Liver (tissue), 3 donors: ENCODE data around the gene IPO8.

Experiments
- FOXA1 ChIP-seq: IDR thresholded peaks from 2 replicates; pipeline ENCODE4 v1.6.1; 2016; ENCODE audit warnings: antibody characterized with exemption
- RAD21 ChIP-seq, 2 donors: IDR thresholded peaks; 2 replicates each; pipeline ENCODE4 v1.6.1; 2016; ENCODE audit warnings: antibody characterized with exemption in 2 of 2, mild to moderate bottlenecking in 2 of 2
- TAF1 ChIP-seq: conservative IDR thresholded peaks from 2 replicates; pipeline ENCODE4 v1.6.1; 2016; ENCODE audit warnings: antibody characterized with exemption, mild to moderate bottlenecking
- TF ChIP-seq, protein P1 (sequence below): fragments of 150-350 bp; IDR thresholded peaks from 2 replicates; pipeline ENCODE4 v1.5.1; 2017; ENCODE audit warnings: improper control_type of control experiment, low read depth, low read length; ENCODE audit not compliant: missing input control
- TF ChIP-seq, protein P2 (sequence below): IDR thresholded peaks from 2 replicates; pipeline ENCODE4 v1.6.1; 2016; ENCODE audit warnings: antibody characterized with exemption
- TF ChIP-seq, protein P3 (sequence below): IDR thresholded peaks from 2 replicates; pipeline ENCODE4 v1.6.1; 2016; ENCODE audit warnings: antibody characterized with exemption, mild to moderate bottlenecking
- TF ChIP-seq, protein P4 (sequence below): IDR thresholded peaks from 2 replicates; pipeline ENCODE4 v1.6.1; 2016; ENCODE audit warnings: antibody characterized with exemption
- donor health status: healthy.
- donor health status: healthy.

DNA sequence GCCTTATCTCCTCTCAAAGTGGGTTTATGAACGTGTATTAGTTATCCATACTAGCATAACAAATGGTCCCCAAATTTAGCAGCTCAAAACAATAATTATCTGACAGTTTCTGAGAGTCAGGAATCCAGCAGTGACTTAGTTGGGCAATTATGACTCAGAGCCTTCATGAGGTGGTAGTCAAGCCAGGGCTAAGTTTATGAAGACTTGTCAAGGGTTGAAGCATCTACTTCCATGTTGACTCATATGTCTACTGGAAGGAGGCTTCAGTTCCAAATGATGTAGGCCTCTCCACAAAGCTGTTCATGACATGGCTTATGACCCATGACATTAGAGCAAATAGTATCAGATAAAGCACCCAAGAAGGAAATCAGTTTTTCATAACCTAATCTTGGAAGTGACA lies 73.2 kb downstream of the IPO8 start:
- TF ChIP-seq, protein P1, sequence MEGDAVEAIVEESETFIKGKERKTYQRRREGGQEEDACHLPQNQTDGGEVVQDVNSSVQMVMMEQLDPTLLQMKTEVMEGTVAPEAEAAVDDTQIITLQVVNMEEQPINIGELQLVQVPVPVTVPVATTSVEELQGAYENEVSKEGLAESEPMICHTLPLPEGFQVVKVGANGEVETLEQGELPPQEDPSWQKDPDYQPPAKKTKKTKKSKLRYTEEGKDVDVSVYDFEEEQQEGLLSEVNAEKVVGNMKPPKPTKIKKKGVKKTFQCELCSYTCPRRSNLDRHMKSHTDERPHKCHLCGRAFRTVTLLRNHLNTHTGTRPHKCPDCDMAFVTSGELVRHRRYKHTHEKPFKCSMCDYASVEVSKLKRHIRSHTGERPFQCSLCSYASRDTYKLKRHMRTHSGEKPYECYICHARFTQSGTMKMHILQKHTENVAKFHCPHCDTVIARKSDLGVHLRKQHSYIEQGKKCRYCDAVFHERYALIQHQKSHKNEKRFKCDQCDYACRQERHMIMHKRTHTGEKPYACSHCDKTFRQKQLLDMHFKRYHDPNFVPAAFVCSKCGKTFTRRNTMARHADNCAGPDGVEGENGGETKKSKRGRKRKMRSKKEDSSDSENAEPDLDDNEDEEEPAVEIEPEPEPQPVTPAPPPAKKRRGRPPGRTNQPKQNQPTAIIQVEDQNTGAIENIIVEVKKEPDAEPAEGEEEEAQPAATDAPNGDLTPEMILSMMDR: no peak
- TF ChIP-seq FOXA1: no peak
- TF ChIP-seq, protein P2, sequence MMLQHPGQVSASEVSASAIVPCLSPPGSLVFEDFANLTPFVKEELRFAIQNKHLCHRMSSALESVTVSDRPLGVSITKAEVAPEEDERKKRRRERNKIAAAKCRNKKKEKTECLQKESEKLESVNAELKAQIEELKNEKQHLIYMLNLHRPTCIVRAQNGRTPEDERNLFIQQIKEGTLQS: no peak
- TF ChIP-seq RAD21 (IDR thresholded peaks at IDR 0.05): no peak
- TF ChIP-seq, protein P3, sequence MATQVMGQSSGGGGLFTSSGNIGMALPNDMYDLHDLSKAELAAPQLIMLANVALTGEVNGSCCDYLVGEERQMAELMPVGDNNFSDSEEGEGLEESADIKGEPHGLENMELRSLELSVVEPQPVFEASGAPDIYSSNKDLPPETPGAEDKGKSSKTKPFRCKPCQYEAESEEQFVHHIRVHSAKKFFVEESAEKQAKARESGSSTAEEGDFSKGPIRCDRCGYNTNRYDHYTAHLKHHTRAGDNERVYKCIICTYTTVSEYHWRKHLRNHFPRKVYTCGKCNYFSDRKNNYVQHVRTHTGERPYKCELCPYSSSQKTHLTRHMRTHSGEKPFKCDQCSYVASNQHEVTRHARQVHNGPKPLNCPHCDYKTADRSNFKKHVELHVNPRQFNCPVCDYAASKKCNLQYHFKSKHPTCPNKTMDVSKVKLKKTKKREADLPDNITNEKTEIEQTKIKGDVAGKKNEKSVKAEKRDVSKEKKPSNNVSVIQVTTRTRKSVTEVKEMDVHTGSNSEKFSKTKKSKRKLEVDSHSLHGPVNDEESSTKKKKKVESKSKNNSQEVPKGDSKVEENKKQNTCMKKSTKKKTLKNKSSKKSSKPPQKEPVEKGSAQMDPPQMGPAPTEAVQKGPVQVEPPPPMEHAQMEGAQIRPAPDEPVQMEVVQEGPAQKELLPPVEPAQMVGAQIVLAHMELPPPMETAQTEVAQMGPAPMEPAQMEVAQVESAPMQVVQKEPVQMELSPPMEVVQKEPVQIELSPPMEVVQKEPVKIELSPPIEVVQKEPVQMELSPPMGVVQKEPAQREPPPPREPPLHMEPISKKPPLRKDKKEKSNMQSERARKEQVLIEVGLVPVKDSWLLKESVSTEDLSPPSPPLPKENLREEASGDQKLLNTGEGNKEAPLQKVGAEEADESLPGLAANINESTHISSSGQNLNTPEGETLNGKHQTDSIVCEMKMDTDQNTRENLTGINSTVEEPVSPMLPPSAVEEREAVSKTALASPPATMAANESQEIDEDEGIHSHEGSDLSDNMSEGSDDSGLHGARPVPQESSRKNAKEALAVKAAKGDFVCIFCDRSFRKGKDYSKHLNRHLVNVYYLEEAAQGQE: no peak
- TF ChIP-seq, protein P4, sequence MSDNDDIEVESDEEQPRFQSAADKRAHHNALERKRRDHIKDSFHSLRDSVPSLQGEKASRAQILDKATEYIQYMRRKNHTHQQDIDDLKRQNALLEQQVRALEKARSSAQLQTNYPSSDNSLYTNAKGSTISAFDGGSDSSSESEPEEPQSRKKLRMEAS: no peak
- TF ChIP-seq TAF1: no peak
